Chondrocyte (in vitro differentiated cells): ENCODE measurements around the gene TM7SF2. TPM values are rescaled to one million over a fixed set of nuclear protein-coding genes. Genes with fewer than 3 reads are reported as not detected.

Experiments
- DNase-seq: peaks from one replicate; pipeline ENCODE4 v3.0.0; 2021; ENCODE audit warnings: mixed read lengths, low spot score
- H3K27ac Mint-ChIP-seq: one replicate; pipeline ENCODE4 v1.8.0; 2021; ENCODE audit warnings: mild to moderate bottlenecking, moderate library complexity, mixed read lengths; ENCODE audit not compliant: unreplicated experiment
- H3K27me3 Mint-ChIP-seq: 2 replicates; pipeline ENCODE4 v1.8.0; 2021; ENCODE audit warnings: low read depth, mixed read lengths
- H3K36me3 Mint-ChIP-seq: 2 replicates; pipeline ENCODE4 v1.8.0; 2021; ENCODE audit warnings: low read depth, mixed read lengths
- H3K4me1 Mint-ChIP-seq: 2 replicates; pipeline ENCODE4 v1.8.0; 2021; ENCODE audit warnings: low read depth, mild to moderate bottlenecking, mixed read lengths
- H3K4me3 Mint-ChIP-seq: one replicate; pipeline ENCODE4 v1.8.0; 2021; ENCODE audit warnings: mild to moderate bottlenecking, moderate library complexity, mixed read lengths; ENCODE audit not compliant: unreplicated experiment
- H3K9me3 Mint-ChIP-seq: 2 replicates; pipeline ENCODE4 v1.8.0; 2021; ENCODE audit warnings: low read depth, mixed read lengths
- total RNA-seq: library from RNA; stranded (reverse); gene quantifications from 3 replicates; pipeline ENCODE4 v1.2.1, GENCODE V29; 2021
- TF ChIP-seq, protein P1 (sequence below): fragments of 200-600 bp; sonication (generic); IDR thresholded peaks from 2 replicates; pipeline ENCODE4 v1.5.0; 2021; ENCODE audit warnings: antibody characterized with exemption, mild to moderate bottlenecking, moderate library complexity

The TM7SF2 gene
- total RNA-seq, 1 donor from 2014 or later: 10.7 TPM

DNA sequence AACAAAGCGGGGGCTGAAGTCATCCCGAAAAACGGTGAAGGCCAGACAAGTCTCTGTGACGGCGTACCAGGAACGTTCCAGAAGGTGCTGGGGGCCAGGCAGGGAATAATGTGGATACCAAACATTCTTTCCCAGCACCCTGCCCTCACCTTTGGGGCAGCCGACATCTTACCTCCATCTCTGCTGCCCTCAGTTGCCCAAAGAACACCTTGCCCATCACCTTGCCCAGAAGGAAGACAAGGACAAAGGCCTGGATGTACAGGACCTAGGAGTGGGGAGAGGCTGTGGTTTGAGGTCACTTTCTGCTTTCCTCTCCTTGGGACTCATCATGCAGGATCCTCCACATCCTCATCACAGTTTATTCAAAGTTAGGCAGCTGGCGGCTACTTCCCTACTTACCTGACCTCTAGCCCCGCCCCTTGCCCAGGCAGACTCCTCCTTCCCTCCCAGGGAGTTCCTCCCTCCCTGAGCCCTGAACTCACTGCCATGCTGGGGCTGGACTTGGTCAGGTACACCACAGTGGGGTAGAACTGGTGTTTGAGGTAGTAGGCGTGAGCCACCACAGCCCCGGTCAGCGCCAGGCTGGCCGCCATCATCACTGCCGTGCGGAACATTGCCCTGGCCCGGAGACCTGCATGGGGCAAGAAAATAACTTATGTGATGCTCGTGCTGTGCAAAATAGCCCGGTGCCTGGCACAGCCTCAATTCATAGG is 21.5 kb downstream of the TM7SF2 start:
- Mint-ChIP-seq H3K4me3 (peak overlapping the region; percentile 92), H3K4me1 (peaks cover 25% of the 10 kb centered on the region), H3K27ac (peak overlapping the region; percentile 99), H3K27me3 (no peaks in the 10 kb centered on the region), H3K9me3 (no peaks in the 10 kb centered on the region), H3K36me3 (peaks cover 7% of the 10 kb centered on the region)
- TF ChIP-seq, protein P1, sequence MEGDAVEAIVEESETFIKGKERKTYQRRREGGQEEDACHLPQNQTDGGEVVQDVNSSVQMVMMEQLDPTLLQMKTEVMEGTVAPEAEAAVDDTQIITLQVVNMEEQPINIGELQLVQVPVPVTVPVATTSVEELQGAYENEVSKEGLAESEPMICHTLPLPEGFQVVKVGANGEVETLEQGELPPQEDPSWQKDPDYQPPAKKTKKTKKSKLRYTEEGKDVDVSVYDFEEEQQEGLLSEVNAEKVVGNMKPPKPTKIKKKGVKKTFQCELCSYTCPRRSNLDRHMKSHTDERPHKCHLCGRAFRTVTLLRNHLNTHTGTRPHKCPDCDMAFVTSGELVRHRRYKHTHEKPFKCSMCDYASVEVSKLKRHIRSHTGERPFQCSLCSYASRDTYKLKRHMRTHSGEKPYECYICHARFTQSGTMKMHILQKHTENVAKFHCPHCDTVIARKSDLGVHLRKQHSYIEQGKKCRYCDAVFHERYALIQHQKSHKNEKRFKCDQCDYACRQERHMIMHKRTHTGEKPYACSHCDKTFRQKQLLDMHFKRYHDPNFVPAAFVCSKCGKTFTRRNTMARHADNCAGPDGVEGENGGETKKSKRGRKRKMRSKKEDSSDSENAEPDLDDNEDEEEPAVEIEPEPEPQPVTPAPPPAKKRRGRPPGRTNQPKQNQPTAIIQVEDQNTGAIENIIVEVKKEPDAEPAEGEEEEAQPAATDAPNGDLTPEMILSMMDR: no peak
- DNase-seq: peak; percentile 49

DNA sequence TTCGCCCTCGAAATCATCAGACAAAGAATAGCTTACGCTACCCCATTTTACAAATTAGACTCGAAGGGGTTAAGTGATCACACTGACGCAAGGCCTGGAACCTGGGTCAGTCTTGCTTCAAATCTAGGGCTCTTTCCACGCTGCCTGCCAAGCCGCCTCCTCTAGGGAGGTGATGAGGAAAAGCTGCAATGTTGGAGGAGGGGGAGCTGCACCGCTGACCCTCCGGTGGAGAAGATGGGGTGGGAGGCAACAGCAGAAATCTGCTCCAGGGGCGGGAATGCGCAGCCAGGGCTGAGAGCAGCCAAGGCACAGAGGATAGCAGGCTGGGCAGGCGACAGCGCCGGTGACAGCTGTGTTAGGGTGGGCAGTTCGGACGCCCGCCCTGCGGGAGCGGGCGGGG is 22.1 kb downstream of the TM7SF2 start:
- TF ChIP-seq, protein P1: no peak
- Mint-ChIP-seq H3K27me3 (no peaks in the 10 kb centered on the region), H3K4me1 (peaks cover 25% of the 10 kb centered on the region), H3K27ac (peak overlapping the region; percentile 99), H3K4me3 (peak overlapping the region; percentile 92), H3K9me3 (no peaks in the 10 kb centered on the region), H3K36me3 (peaks cover 7% of the 10 kb centered on the region)
- DNase-seq: no peak

DNA sequence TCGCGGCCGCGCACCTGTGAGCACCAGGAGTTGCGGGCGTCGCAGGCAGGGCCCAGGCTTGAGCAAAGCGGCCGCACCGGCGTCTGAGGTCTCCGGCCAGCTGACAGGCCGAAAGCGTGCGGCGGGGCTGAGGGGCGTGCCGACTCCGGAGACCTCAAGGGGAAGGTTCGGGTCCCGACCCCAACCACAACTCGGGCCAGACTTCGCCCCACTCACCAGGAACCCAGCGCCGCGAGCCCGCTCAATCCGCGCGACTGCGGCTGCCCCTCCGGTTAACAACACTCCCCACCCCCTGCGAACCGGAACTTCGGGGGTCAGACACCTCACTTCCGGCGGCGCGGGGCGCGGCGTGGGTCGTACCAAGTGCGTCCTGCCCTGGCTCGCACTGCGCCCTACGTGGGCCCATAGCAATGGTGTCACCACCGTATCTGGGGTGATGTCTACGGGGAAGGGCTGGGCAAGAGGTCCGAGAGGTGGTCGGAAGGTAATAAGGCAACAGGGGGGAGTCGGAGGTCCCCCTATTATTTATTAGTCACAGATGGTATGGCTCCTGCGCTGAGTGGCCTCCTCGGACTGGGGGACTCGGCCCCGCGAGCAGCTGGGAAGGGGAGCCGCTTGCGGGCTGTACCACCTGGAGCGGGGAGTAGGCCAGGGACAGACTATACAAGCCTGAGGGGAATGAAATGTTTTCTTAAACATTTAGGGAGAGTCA is 22.7 kb downstream of the TM7SF2 start, which contains the start of gene SYVN1:
SYVN1 (minus strand) TSS at position 280 of the 712 bp plus-strand sequence. CDS start 918 bp downstream, outside the sequence.
- Mint-ChIP-seq H3K27me3 (no peaks in the 10 kb centered on the region), H3K9me3 (no peaks in the 10 kb centered on the region), H3K4me3 (peak within 1 kb of the TSS; percentile 92), H3K36me3 (peaks cover 7% of the 10 kb centered on the region), H3K27ac (peak within 1 kb of the TSS; percentile 99), H3K4me1 (peaks cover 25% of the 10 kb centered on the region)
- TF ChIP-seq, protein P1: no peak
- peak; percentile 95 for DNase-seq

DNA sequence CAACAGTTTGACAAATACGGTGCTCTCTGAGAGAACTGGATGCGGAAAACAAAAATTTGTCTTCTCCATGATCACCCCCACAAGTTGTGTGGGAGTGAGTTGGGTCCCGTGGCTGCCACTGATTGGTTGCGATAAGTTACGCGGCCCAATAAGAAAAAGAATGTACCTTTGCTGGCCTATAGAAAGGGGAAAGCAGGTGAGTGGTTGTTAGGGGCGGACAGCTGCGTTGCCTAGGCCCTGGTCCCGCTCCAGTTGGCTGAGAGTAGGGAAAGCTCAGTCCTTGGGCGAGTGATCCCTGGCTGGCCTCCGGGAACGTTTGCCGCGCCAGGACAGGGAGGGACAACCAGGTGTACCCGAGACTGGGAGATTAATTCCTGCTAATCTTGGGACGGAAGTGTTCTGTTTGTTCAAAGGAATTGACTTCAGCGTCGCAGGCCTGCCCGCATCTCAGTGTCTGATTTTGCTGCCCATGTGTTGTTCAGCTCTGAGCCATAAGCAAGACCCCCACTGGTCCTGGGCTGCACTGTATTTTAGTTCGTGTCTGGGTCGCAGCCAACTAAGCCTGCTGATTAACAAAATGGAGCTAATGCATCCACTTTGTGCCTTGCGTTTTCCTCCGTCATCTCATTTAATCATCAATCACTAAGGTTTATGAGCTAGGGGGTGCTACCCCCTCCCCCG is 23.4 kb downstream of the TM7SF2 start:
- H3K9me3 Mint-ChIP-seq: no peaks in the 10 kb centered on the region
- DNase-seq: peak; percentile 88
- peaks cover 7% of the 10 kb centered on the region for H3K36me3 Mint-ChIP-seq
- H3K27ac Mint-ChIP-seq: peak overlapping the region; percentile 99
- TF ChIP-seq, protein P1: no peak
- peaks cover 3% of the 10 kb centered on the region for H3K27me3 Mint-ChIP-seq
- H3K4me1 Mint-ChIP-seq: peaks cover 25% of the 10 kb centered on the region
- peak overlapping the region; percentile 92 for H3K4me3 Mint-ChIP-seq

DNA sequence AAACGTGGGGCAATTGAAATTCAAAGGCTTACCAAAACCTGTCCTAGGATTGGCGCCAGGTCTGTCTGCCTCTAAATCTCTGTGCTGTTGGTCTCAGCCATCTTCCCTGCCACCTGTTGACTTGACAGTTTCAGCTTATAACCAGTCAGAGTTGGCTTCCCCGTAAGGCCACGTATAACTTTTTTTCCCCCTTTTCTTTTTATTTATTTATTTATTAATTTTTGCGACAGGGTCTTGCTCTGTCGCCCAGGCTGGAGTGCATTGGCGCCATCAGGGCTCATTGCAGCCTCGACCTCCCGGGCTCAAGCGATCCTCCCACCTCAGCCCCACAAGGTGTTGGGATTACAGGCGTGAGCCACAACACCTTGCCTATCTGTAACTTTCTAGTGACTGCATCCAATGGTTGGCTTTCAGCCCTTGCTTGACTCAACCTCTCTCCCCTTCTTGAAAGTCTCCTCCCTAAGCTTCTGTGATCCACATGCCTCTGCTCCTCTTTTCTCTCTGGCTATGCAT is 24.0 kb downstream of the TM7SF2 start:
- Mint-ChIP-seq H3K4me3 (peak overlapping the region; percentile 92), H3K27me3 (peaks cover 6% of the 10 kb centered on the region), H3K27ac (peak overlapping the region; percentile 99), H3K9me3 (no peaks in the 10 kb centered on the region), H3K4me1 (peaks cover 25% of the 10 kb centered on the region), H3K36me3 (peaks cover 5% of the 10 kb centered on the region)
- DNase-seq: peak; percentile 26
- TF ChIP-seq, protein P1: no peak
